PC-9 (cell line): Measurements from ENCODE around the gene PRSS23.

Experiments used
- CTCF ChIP-seq: fragments of 200-600 bp; sonication (generic); conservative IDR thresholded peaks from 2 replicates; pipeline ENCODE4 v1.6.1; 2017; ENCODE audit warnings: mixed run types, antibody characterized with exemption, mild to moderate bottlenecking, moderate library complexity
- EZH2 ChIP-seq: fragments of 200-600 bp; sonication (generic); IDR thresholded peaks from 2 replicates; pipeline ENCODE4 v1.8.0; 2017; ENCODE audit warnings: antibody characterized with exemption, low read depth

- TF ChIP-seq CTCF, result no peak
- TF ChIP-seq EZH2, result no peak
Observed at GRCh38 chr11:86810288-86810687, 9.9 kb downstream of the PRSS23 start.
